Stimulated activated CD8-positive, alpha-beta memory T cell treated with anti-CD3 and anti-CD28 coated beads, Interleukin-12 subunit alpha, Interleukin-12 subunit beta, amount 100 ng/mL, for 24 hours (primary cell): ENCODE data around the gene HOXB8.

Experiments
- DNase-seq: peaks from one replicate; pipeline ENCODE4 v3.0.0-alpha.2; 2020; ENCODE audit errors: extremely low read depth

HOXB8 gene

DNA sequence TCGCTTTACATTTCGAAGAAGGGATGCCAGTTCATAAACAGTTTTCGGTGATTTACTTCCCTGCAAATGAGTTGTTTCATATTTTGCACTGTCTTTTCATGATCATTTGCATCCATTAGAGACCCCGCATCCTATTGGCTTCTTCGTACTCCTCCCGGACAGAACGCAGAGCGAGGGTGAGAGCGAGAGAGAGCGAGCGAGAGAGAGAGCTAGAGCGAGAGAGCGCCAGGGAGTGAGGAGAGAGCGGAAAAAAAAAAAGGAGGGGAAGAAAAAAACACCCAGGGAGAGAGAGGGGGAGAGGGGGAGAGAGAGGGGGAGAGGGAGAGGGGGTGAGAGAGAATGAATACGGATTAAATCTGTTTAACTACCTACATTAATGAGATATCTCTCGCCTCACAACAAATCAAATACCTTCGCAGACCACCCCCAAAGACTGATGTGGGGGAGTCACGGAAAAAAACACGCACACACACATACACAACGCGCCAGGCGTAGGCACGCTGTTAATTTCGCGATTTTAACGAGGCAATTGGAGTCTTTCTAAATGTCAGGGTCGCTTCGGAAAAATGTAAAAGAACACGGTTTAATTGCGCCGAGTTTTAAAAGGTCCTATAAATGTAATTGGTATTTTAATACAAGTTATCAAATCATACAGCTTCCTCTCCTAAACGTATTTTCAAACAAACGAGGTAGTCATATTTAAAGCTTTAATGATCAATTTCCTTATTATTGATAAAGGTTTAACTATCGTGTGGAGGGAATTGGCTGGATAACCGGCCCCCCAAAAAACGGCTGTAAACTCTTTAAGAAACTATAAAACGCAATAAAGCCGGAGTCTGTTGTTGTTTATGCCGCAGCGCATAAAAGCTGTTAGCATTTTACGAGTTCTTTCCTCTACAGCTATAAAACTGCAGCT is at the start of gene HOXB8:
Gene HOXB8 (minus strand): TSS at position 246 of the 916 bp plus-strand sequence. CDS start 588 bp downstream, outside the sequence.
- DNase-seq = no peak

GRCh38 chr17:48663134-48663924 is 48.2 kb upstream of the HOXB8 start:
- DNase-seq = no peak

- DNase-seq = no peak
Measured at GRCh38 chr17:48655913-48656312, 40.8 kb upstream of the HOXB8 start.

GRCh38 chr17:48649741-48650140 is 34.6 kb upstream of the HOXB8 start:
- no peak for DNase-seq

DNA sequence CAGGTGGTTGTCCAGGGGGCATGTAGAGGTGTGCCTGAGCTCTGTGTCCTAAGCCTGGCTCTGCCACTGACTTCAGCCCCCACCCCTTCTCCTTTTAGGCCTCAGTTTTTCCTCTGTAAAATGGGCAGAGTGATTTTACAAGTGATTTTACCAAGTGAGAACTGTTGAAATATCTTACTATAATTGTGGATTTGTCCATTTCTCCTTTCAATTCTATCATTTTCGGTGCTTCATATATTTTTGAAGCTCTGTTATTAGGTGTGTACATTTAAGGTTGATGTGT is 32.8 kb upstream of the HOXB8 start:
- no peak for DNase-seq

DNA sequence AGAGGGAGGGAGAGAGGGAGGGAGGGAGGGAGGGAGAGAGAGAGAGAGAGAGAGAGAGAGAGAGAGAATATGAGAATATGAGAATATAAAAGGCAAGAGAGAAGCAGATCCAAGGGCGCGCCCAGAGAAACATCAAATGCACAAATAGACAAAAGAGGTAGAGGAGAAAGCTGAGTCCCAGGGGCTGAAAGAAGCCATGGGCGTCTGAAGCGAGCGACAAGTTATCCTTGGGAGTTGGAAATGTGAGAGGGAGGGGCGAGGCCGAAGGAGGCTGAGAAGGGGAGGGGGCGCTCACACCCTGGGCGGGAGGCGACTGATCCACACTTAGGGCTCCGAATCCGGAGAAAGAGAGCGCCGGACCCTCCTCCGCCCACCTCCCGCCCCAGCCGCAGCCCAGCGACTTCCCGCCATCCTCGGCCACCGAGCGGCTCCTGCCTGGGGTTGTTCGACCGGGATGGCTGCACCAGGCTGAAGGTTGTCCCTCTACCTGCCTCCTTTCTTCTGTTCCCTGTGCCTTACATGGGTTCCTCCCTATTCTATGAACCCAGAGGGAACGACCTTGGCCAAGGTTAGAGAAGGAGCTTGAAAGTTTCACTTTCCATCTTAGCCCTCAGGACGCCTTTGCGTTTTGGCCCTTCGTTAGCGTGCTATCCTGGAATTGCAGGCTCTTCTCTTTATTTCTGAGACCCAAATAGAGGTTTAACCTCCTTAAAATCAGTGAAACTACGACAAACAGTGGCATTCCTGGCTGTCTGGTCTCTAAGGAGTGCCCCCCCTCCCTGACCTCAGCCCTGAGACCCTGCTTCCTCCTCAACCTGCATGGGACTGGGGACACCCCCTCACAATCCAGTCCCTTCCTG is 32.2 kb upstream of the HOXB8 start:
- DNase-seq = no peak

GRCh38 chr17:48646183-48647102 is 31.4 kb upstream of the HOXB8 start:
- no peak for DNase-seq

GRCh38 chr17:48645639-48646182 is 30.6 kb upstream of the HOXB8 start:
- DNase-seq = no peak

GRCh38 chr17:48644910-48645557 is 29.9 kb upstream of the HOXB8 start:
- no peak for DNase-seq

DNA sequence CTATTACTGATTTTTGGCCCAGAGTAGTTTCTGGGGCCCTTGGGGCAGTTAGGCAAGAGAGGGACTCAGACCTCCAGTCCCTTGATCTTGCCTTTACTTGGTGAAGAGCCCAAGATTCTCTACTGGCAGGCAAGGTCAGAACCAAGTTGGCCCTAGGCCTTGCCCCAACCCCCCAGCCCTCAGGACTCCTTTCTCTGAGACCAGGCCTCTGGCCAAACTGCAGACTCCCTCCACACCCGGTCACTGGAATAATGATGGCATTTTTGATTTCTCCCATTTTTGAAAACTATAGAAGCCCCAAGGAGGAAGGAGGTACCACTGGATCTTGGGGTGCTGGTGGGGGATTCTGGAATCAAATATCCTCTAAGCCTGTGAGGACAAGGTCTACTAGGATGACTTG is 29.1 kb upstream of the HOXB8 start:
- no peak for DNase-seq

DNA sequence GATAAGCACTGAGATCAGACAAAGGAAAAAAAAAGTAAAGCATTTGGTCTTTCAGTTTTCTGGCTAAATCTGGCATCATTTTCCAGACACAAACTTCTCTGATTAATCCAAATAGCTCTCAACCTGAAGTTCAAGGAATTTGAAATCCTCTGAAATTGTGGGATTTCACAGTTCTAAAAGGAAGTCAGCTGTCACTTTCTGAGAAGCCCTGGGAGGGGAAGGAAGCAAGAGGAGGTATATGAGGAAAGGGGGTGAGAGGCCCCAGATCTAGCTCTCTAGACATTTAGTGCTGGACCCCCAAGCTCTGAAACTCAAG is 28.6 kb upstream of the HOXB8 start:
- no peak for DNase-seq

DNA sequence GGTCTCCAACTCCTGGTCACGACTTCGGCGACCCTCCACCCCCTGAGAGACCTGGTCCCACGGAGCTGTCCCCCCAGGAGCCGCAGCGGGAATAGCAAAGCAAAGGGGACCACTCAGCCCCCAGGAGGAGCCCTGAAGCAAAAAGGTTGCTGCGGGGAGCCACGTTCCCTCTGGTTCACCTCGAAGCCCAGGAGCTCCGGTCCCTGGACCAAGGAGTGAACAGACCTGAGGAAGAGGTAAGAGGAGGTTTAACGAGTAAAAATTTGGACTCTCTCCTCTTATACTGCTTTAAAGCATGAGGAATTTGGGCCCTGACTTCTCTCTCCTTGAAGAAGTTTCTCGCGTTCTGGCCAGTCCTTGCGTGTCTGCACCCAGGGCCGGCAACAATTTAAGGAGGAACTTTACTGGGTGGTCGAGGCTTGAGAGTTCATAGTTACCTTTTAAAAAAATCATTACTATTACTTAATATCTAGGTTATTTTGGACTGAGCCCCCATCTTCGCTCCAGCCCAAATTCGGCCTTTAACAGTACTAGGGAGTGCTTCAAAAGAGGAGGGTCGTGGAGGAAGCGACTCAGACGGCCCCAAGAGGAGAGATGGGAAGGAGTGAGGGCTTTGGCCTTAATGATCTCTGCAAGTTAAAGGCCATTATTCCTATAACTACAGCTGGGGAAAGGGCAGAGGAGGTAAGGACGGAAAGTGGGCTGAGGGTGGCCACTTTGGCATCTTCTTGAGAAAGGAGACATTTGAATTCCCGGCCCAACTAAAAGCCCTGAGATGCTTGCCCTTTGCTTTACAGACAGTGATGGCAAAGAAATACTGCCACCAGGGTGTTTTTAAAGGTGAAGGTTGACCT is 28.0 kb upstream of the HOXB8 start:
- no peak for DNase-seq

- no peak for DNase-seq
Measured at GRCh38 chr17:48642059-48642842, 27.2 kb upstream of the HOXB8 start.

GRCh38 chr17:48641541-48642058 is 26.5 kb upstream of the HOXB8 start:
- no peak for DNase-seq

GRCh38 chr17:48640858-48641180 is 25.7 kb upstream of the HOXB8 start:
- no peak for DNase-seq

DNA sequence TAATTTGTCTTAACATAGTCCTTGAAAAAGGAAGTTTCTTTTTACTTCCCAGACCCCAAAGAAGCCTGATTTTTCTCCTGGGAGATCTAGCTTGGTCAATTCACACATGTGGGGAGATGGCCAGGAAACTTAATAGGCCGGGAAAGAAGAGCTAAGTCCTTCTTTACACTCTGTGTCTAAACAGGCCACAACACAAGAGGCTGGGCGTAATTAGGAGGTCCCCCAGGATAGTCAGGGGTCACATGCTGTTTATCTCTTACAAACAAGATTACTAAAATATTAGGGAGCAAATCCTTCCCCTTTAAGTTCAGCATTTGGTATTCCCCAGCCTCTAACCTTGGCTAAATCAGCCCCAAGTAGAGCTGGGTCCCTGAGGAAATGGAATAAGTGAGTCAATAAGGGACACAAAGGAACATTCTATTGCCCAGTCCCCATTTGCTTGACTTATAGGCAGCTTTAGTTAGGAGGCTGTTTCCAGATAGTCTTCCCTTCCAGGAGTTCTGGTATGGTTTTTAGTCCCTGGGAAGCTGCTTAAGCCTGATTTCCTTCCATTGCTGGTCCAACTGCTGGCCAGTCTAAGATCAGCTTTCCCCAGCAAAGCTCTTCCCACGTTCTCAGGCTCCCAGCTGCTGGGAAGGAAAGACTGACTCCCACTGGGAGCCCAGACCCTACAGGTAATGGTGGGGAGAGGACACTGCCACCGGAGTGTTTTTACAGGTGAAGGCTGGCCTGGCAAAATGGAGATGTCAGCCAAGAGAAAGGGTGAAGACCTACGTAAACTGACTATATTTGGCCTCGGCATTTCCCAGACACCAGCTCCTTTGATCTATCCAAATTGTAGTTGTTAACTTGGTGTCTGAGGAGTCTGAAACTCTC is 25.1 kb upstream of the HOXB8 start:
- no peak for DNase-seq

DNA sequence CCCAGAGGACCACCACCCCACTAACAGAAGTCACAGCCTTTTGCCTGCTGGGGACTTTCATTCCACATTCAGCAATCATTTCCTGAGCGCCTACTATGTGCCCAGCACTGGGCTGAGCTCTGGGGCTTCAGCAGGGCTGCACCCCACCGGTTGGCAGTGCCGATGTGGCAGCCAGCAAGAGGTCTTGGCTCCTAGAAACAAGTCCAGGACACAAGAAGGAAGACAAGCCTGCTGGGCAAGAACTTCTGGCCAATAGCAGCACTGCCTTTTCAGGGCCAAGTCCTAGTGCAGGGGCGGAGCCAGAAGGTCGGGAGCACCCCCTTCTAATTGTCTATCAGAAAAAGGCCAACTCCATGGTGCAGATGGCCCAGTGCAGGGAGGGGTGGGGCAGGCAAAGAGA is 24.0 kb upstream of the HOXB8 start:
- DNase-seq = no peak
